GM18505 (cell line): ENCODE results near the gene DDT.
A peak's percentile ranks its signal among the peaks of the same experiment; 100 is the strongest.
"Not testable (repeated sequence)": the region's sequence is repeated elsewhere in the genome, so short reads cannot be mapped to it uniquely, and the experiment has no call there.

ENCODE experiments used
- ATAC-seq: cut with Tn5 transposase; IDR thresholded peaks from one replicate; pipeline ENCODE4 v1.9.1; 2021; ENCODE audit not compliant: unreplicated experiment
- POLR2A ChIP-seq: IDR thresholded peaks from 4 replicates; pipeline ENCODE4 v1.6.1; 2011; ENCODE audit warnings: borderline replicate concordance; ENCODE audit not compliant: insufficient read depth, insufficient read length; ENCODE audit errors: extremely low read depth

DDT gene

GRCh38 chr22:23970816-23971486, 3.3 kb downstream of the DDT start:
- ATAC-seq, result no peak
- no peak for TF ChIP-seq POLR2A

- no peak for TF ChIP-seq POLR2A
- no peak for ATAC-seq
Observed at GRCh38 chr22:23970201-23970641, 4.0 kb downstream of the DDT start.

DNA sequence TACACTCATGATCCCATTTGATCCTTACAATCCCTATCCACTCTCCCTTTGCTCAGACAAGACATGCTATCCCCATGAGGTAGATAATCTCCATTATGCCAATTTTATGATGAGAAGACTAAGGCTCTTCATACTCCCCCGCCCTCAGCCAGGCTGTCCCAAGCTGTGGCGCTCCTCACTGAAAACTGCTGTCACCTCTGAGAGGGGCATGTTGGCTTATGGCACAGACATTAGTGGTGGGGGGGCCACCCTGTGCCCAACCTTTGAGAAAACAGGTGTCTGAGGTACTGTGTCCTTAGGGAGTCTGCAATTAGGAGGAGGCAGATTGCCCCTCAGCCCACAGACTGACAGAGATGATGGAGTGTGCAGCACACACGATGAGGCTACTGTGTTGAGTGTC, 5.2 kb downstream of the DDT start:
- TF ChIP-seq POLR2A, result no peak
- no peak for ATAC-seq

GRCh38 chr22:23966568-23966967, 7.7 kb downstream of the DDT start, which contains the start of gene DDTL:
TSS of gene DDTL (plus strand) at chr22:23966888. CDS start at chr22:23966915, 27 bp downstream.
- peak; percentile 86 for ATAC-seq

GRCh38 chr22:23966094-23966493, 8.1 kb downstream of the DDT start:
- ATAC-seq, result peak; percentile 22

- ATAC-seq, result not testable (repeated sequence)
Observed at GRCh38 chr22:23961084-23961771, 13.0 kb downstream of the DDT start, which contains the start of gene GSTT2B. TSS of gene GSTT2B (minus strand) at chr22:23961195. CDS start at chr22:23961131, 64 bp downstream.

DNA sequence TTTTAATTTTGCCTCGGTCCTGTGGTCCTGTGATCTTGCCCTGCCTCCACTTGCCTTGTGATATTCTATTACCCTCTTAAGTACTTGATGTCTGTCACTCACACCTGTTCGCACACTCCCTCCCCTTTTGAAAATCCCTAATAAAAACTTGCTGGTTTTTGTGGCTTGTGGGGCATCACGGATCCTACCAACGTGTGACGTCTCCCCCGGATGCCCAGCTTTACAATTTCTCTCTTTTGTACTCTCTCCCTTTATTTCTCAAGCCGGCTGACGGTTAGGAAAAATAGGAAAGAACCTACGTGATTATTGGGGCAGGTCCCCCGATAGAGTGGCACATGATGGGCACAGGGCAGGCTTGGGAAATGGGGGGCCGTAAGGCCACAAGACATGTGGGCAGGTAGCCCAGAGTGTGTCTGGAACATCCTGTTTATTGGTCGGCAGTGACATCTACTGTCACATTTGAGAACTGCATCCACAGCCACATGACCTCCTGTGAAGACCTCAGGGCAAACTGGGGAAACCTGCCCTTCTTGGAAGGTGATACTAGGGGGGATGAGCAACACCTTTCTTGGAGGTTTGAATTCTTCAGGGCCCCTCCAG, 17.8 kb downstream of the DDT start:
- not testable (repeated sequence) for ATAC-seq

DNA sequence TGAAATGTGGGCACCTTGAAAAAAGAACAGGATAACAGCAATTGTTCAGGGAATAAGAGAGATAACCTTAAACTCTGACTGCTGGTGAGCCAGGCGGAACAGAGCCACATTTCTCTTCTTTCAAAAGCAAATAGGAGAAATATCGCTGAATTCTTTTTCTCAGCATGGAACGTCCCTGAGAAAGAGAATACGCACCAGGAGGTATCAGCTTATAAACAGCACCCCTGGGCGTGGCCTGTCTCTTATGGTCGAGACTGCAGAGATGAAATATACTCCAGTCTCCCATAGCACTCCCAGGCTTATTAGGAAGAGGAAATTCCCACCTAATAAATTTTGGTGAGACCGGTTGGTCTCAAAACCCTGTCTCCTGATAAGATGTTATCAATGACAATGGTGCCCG, 18.4 kb downstream of the DDT start:
- not testable (repeated sequence) for ATAC-seq

GRCh38 chr22:23954991-23955305, 19.3 kb downstream of the DDT start:
- ATAC-seq, result not testable (repeated sequence)

GRCh38 chr22:23954193-23954990, 19.8 kb downstream of the DDT start:
- ATAC-seq, result not testable (repeated sequence)

- ATAC-seq, result not testable (repeated sequence)
Observed at GRCh38 chr22:23953485-23953884, 20.8 kb downstream of the DDT start.

GRCh38 chr22:23952794-23953405, 21.3 kb downstream of the DDT start:
- ATAC-seq, result not testable (repeated sequence)

GRCh38 chr22:23951383-23951782, 22.9 kb downstream of the DDT start:
- ATAC-seq, result not testable (repeated sequence)

DNA sequence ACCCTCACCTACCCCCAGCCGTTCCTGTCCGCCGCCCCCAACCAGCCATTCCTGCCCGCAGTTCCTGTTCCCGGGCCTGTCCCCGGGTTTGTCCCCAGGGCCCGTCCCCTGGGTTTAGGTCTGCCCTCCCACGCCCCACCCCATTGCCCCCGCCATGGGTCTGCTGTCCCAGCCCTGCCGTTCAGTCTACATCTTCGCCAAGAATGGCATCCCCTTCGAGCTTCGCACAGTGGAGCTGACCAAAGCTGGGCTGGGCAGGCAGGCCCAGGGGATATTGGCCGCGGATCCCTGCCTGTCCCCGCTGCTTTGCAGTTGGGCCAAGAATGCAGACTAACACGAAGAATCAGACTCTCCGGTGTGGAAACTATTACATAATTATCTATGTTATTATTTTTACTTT, 24.5 kb downstream of the DDT start:
- ATAC-seq, result not testable (repeated sequence)

DNA sequence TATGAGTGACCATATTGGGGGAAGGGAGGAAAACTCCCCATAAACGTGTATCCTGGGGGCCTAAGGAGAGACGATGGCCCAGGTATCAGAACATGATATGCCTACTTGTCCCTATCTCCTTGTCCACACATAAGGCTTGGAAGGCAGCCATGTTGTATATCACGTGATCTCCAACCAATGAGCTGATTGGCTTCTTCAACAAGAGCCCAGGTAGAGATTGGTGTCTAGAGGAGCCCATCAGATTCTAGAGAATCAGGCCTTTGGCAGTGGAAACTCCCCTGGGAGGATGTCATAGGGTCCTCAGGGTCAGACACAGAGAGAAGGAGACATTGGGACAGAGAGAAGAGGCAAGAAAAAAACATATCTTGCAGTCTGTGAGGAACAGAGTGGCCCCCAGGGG, 26.9 kb downstream of the DDT start:
- ATAC-seq, result not testable (repeated sequence)

GRCh38 chr22:23940166-23940565, 34.1 kb downstream of the DDT start:
- ATAC-seq, result not testable (repeated sequence)
